ENCODE measurements around the gene BHLHE41.

The BHLHE41 gene

DNA sequence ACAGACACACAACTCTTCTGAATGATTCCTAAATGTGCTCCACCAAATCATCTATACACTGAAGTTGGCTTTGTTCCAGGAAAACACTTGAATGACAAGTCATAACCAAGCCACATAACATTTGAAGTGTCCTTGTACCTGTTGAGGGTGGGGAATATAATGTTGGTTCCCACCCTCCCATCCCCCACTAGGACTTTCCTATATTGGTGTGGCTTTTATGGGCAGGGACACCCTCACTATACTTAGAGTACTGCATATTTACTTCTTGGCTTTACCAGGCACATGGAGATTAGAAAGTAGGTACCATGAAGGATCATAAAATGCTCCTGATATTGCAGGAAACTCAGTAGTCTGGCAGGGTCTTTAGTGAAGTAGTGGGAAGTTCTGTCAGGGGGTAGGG, 9.7 kb upstream of the BHLHE41 start:
- no peak for DNase-seq

DNA sequence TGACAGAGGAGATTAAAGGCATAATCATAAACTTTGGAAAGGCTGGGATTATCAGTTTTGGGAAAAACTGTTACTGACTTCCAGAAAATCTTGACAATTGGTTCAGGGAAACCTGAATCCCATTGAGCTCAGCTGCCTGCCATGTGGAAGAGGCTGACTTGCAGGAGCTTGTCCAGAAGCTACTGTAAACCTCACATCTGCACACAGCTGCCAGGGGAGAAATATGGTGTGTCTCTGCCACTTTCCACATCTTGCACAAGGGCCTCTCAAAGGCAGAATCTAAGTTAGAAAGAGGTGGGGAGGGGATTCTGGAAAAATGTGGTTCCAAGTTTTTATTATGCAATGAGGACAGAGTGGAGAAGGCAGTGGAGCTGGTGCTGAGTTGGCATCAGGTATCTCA, 8.7 kb upstream of the BHLHE41 start:
- DNase-seq, result no peak

DNA sequence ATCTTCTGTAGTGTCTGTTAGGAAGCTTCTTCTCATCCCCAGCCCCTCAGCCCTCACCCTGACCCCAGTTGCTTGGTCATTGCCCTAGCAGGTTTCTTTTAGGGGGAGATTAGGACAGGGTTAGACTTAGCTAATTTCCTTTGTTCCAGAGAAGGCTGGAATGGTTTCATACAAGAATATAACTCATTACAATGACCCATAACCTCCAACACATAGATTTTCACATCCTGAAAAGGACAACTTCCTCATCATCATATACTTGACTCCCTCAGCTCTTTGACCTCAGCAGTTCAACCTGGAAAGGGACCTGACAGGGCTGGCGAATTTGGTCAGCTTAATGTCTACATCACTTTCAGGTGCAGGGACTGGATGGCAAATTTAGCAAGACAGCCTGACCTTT, 8.0 kb upstream of the BHLHE41 start:
- DNase-seq, result no peak

DNA sequence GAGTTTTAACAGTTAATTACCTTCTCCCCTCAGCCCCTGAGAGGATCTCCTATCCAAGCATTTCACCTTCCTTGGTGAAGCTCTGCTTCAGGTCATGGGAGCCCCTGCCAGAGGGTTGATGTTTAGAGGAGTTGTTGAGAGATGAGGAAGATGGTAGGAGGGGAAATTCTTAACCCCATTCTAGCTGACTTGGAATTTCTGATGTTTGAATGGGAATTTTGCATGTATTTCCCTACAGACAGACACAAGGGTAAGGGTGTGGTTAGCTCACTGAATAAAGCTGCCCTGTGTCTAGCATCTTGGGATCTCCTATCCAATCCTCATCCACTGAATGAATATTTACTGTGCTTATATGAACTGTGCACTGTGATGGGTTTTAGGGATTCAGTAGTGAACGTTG, 7.1 kb upstream of the BHLHE41 start:
- no peak for DNase-seq

DNA sequence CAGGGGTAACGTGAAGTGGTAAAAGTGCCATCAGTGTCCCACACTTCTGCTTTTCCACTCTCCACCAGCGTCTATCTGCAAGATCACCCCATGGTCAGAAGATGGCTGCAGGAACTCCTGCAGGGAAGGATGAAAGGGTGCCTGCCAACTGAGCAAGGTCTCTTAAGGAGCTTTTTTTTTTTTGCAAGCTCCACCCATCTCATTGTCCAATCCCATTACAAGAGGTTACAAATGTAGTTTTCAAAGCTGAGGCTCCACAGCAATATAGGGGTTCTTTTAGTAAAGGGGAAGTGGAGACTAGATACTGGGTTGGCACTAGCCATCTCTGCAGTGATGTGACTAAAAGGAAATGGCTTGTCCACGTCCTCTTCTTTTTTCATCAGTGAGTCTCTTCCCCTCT, 5.9 kb upstream of the BHLHE41 start:
- no peak for DNase-seq

DNA sequence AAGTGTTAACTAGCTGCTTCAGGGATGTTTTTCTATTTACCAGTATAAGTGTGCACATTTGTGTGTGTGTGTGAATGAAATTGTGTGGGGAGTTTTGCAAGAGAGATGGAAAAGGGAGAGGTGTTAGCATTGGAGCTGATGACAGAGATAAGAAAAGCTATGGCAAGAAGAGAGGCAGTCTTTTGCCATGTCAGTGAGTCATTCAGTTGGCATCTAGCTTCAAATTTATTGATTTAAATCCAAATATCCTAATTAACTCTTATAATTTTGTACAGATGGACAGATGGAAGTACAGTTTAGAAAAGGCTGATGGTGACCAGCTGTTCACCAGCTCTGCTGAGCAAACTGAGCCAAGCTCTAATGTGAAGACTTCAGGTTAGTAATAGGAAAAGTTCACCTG, 3.3 kb upstream of the BHLHE41 start:
- peak; percentile 17 for DNase-seq

DNA sequence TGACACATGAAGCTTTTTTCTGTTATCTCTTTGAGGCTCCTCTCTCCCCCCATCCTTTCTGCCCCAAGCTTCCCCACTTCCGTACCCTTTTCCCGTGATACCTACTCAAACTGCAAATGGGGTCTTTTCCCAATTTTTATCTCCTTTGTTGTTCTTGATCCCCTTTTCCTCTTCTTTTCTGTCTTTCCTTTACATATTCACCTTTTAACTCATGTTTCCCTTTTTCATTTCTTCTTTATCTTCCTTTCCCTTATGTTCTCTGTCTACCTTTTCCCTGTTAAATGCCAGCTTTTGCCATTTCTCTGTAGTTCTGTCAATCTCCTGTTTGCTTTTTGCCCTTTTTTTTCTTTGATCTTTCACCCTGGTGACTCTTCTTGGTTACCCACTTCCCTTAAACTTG, 2.6 kb upstream of the BHLHE41 start:
- no peak for DNase-seq

DNA sequence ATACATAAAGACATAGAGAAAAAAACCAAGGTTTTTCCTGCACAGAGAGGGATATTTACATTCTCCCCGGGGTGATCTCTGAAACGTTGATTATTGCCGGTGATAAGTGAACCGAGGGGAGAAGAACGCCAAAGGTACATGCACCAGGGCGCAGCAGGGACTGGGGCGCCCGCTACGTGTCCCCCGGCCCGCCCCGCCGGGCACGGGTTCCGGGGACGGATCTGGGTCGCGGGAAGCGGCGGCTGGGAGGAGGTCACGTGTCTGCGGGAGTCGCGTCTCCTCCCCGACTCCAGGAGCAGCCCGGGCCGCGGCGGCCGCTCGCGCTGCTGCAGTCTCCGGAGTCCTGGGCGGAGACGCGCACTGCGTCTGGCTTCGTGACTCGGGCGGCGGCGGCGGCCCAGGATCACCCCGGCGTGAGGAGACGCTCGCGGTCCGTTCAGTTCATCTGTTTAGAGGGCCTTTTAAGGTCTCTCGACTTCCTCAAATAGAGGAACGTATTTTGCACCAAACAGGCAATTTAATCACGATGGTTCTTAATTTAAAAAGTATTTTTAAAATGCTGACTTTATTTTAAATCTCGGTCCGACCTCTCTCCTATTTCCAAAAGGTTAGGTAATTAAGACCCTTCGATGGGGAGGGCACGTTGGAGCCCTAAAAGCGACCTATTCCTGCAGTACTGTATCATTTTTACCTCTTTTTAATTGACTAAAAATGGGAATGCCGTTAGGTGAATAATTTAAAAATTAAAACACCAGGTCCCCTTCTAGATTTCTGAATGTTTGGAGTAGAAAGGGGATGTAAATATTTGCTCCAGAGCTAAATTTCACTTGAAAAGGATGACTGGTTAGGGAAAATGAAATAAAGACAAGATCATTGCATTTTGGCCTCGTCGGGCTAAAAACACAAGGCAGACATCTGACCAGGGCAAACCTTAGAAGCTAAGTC, 1.8 kb upstream of the BHLHE41 start:
- peak; percentile 83 for DNase-seq

DNA sequence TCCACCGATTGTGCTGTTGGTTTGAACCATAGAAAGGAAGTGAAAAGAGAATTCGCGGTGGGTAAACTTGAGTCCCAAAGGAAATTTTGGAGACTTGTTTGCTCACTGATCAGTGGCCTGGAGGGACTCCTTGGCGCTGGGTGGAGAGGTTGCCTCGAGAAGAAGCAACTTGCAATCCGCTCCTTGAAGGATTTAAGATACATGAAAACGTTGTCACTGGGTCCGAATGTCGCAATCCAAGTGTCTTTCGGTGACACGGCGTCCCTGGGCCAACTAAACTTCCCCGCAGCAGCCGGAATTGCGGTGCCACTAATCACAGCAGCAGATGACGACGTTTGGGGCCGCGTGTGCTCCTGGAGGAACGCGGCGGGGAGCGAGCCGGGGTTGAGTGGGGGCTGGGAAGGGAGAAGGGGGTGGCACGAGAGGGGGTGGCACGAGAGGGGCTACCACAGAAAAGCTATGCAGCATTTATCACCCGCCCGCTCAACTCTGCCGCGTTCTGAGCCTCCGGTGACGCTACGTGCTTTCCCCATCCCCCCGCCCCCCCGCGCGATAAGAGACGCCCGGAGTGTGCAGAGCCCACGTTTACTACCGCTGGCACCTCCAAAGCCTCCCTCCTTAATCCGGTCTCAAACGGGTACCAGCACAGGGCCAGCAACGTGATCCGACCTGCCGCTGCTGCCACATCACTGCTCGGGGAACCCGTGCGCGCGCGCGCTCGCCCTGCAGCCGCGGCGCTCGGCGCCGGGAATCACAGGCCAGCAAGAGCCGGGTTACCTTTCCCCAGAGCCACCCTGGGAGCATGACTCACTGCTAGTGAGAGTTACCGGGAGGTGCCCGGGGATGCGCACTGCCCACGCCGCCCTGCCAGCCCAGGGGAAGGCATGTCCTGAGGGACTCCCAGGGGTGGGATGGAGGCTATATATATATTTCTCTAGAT, 833 bp upstream of the BHLHE41 start:
- DNase-seq, result peak; percentile 69

DNA sequence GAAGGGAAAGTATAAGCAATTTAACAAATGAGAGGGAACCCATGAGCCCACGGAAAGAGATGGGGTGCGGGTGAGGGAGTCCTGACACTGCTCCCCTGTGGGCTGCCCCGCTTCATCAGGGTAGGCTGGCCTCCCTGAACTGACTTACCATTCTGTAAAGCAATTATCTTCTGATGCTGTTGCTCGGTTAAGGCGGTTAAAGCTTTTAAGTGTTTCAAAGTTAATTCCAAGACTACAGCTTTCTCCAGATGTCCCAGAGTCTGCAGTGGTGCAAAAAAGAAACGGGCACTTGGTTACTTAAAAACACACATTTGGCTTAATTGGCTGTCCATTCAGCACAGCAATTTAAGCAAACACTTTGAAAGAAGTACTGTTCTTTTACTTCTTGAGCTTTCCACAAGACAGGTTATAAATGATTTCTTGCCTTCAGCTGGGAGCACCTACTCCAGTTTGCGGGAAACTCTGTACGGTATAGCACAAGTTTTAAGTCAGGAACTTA, 1.3 kb downstream of the BHLHE41 start:
- no peak for DNase-seq

DNA sequence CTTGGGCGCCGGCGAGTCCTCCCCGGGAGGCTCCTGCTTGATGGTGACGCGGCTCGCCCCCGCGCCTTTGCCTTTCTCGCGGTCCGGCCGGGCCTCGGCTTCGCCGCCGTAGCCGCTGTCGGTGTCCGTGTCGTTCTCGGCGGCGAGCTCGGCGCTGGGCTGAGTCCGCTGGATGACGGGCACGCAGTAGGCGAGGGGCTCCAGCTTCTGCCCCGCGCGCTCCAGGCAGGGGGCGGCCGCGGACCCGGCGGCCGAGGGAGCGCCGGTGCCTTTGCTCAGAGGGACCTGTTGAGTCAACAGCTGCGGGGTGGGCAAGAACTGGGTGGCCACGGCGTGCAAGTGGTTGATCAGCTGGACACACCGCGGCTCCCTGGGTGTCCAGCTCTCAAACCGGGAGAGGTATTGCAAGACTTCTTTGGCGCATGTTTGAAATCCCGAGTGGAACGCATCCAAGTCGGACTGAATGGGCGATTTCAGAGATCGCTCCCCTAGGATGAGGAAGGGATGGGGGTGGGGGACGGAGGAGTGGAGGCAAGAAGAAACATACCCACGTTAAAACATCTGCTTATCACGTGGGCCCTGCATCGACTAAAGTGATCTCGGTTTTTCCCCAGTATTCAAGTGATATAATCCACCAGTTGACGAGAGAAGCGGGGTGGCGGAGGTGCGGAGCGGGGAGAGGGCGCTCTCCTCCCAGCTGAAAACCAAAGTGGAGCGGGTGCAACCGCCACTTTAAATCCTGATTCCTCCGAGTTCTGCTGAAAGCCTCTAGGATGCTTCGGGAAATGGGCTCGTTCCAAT, 2.0 kb downstream of the BHLHE41 start:
- peak; percentile 73 for DNase-seq

DNA sequence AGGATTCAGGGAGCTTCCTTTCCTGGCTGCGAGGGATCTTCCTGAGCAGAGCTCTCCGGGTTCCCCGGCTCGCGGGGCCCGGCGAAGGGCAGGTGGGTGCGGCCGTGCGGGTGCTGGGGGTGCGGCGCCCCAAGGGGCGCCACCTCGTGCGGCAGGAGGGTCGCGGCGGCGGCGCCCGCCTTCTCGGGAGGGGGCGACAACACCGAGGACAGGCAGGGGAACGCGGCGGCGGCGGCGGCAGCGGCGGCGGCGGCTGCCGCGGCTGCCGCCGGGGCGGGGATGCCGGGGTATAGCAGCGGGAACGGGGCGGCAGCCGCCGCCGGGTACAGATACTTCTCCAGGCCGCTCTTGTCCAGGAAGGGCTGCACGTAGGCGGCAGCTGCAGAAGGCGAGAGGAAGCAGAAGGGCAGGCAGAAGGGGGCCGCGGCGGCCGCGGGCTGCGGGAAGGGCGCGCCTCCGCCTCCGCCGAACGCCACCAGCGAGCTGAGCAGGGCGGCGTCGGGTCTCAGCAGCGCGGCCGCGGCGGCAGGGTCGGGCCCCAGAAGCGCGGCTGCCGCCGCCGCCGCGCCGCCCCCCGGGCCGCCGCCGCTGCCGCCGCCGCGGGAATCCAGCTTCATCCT, 2.7 kb downstream of the BHLHE41 start:
- peak; percentile 34 for DNase-seq

DNA sequence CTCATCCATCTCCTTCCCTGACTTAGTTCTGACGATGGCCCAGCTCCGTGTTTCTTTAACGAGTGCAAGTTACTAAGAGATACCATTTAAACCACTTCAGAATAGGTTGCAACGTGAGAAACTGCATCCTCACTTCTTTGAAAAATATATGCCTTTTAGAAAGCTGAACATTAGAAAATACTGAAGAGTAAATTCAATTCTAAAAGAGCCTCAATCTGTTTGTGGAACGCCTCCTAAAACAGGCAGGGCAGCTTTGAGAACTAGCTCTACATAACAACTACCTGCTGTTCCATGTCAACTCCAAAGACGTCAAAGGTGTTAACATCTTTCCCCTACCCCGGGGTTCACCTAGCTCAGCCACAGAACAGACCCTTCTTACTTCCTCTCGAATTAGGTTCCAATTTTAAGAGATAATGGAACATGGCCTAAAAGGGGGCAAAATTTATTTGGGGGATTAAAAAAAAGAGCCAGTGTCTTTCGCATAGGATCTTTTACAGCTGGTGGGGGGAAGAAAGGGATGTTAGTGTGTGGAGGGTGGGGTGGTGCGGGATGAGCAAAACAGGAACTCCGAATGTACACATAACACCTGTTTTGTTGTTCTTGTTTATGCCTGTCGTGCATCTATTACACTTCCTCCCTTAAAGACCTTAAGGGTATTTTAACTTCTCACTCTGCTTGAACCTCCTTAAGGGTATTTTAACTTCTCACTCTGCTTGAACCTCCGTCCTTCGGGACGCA, 3.3 kb downstream of the BHLHE41 start:
- no peak for DNase-seq

DNA sequence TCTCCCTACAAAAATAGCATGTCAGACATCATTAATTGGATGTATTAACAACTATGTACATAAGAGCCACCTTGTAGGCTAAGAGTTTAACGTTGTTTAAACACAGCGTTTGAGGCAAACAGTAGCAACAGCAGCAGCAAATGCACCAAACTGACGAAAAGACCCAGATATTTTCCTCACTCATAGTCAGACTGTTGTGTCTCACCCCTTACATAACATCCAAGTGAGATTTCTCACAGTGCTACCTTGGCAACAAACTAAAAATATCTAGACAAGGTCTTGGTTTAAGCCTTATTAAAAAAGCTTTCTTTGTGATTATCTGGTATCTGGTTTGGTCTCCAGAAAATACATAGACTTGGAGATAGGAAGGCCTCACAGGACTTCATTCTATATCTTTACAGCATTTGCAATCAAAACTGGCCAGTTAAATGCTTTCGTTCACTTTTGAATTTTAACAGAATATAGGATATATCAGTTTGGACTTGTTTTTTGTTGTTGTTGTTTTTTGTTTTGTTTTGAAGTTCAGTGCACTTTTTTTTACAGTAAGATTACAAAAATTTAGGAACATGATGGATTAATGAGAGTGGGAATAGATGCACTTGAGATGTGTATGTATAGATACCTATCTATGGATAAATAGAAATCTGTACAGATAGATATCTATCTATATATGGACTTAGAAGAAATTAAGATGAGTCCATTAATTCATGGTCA, 4.1 kb downstream of the BHLHE41 start:
- DNase-seq, result no peak

DNA sequence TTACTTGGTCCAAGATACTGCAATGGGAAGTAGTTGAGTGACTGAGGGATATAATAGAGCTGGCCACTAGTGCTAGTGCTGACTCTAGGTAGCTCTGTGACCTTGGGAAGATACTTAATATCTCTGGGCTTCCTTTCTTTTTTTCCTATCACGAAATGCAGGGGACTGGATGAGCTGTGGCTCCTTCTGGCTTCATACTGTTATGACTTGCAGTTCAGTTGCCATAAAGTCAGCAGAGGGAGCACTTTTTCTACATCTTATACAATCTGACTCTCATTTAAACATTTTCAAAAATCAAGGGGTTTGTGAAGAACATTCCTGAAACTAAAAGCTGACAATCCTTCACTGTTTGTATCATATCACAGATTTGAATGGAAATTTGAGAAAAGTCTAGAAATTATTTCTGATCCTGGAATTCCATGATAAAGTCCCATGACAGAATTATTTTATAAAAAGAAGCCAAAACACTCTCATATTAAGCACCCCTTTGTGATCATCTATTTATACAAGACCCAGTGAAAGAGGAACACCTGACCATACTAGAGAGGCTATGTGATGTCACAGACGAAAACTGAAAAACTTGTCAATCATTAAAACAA, 5.3 kb downstream of the BHLHE41 start:
- peak; percentile 72 for DNase-seq

DNA sequence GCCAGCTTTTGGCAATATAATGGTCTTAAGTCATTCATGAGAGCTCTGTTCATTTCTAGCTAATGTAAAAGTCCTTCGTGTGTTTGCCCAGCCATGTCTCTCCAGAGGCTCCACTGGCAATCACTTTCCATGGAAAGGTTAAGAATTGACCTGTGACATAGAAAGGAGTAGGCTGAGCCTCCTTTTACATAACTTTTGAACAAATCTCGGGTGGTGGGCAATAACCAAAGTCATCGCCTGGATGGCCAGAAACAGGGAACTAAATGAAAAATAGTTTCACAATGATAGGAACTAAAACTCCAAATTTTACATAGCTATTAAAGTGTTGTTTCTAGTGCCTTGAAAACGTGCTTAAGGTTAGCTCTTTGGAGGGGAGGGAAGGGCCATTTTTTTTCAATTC, 6.5 kb downstream of the BHLHE41 start:
- DNase-seq, result no peak

DNA sequence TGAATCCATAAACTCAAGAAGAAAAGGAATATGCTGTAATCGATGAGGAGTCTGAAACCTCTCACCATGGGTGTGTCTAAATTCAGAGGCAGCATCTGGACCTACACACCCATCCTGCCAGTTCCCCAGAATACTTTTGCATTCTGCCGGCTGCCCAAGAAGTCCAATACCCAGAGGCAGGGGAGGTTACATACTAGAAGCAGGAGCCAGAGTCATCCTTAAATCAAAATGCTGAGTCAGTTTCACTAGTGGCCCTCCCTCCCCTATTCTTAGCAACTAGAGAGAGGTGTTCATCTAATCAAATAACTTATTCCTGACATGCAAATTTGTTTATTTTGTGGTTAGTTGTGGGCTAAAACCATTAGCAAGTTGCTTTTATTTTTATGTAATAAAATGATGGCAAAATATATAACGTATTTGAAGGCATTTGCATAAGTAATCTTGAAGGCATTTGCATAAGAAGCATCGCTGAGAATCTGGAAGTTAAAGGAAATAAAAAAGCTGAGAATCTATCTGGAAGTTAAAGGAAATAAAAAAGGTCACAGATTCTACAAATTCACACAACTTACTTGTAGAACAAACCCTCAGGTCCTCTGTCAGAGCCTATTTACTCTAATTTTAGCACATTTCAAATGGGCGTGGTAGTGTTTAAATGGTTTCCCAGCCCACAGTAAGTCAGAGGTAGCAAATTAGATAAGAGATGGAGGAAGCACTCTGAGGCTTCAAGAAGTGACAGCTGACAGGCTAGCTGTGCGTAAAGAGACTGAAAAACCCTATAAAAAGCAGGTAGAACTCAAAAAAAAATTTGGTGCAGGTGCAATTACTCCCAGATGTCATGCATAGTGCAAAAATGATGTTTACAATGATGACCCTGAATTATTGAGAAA, 7.8 kb downstream of the BHLHE41 start:
- no peak for DNase-seq

DNA sequence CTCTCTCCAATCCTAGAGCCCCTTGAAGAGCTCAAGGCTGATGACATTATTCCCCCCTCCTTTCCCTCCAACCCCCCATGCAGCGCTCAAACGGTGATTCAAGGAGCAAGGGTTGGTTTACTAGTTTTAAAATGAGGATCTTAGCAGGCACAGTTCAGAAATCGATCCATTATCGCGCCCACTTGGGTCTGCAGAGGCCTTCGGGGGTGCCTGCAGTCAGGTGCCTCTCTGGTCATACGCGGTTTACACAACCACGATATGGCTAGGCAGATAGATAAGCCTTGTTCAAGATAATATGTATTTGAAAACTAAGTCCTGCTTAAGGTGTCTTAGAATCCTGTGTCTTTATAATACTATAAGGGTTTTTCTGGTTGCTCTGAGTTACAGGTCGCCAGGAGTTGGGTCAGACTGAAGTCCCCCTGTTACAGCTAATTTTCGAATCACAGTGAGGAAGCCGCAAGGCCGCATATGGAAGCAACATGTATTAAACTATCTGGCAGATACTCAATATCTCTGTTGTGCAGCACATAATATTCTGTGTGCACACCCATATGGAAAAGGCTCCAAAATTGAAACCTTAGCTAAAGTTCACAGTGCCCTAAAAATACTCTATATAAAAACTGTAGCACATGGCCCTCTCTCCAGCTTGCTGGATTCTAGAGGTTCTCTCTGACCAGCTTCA, 10.0 kb downstream of the BHLHE41 start:
- no peak for DNase-seq

All from fibroblast of skin of scalp (primary cell).